HG03039 (cell line): ENCODE data around the gene NDRG2.

Experiments used
- ATAC-seq: cut with Tn5 transposase; IDR thresholded peaks from one replicate; pipeline ENCODE4 v1.9.1; 2021; ENCODE audit warnings: mild to moderate bottlenecking, moderate library complexity; ENCODE audit not compliant: unreplicated experiment

Gene NDRG2

DNA sequence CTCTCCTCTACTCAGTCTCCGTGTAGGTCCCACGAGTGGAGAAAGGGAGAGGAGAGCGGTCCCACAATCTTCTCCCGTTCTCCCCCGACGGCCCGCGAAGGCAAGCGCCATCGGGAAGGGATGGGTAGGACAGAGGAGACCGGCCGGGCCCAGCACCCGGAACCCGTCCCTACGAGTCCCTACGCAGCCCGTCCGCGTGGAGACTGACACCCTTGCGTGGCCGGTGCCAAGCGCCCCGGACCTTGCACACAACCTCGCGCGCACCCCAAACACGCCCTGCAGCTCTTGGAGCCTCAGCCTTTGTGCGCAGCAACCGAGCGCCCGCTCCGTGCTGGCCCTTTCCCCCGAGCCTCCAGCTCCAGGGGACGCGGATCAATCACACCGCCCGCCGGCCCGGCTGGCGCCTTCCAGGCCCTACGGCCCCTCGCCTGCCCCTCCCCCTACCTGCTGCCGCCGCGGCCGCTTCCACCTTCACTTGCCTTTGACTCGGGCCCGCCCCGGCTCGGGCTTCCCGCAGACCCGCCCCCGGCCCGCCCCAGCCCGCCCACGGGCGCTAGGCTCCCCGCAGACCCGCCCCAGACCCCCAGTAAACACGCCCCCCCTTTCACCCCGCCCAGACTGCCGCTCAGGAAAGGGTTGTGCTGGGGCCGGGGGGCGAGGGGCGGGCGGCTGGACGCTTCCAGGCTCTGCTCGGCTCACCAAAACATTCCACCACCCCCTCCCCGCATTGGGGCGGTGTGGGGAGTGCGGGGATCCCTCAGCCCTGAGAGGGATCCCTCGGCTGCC lies at the start of gene NDRG2:
NDRG2 (minus strand) TSS at position 477 of the 786 bp plus-strand sequence. CDS start 1,746 bp downstream, outside the sequence.
- ATAC-seq: no peak

- no peak for ATAC-seq
These were observed 49.1 kb upstream of the NDRG2 start for GRCh38 chr14:21073921-21074320.

DNA sequence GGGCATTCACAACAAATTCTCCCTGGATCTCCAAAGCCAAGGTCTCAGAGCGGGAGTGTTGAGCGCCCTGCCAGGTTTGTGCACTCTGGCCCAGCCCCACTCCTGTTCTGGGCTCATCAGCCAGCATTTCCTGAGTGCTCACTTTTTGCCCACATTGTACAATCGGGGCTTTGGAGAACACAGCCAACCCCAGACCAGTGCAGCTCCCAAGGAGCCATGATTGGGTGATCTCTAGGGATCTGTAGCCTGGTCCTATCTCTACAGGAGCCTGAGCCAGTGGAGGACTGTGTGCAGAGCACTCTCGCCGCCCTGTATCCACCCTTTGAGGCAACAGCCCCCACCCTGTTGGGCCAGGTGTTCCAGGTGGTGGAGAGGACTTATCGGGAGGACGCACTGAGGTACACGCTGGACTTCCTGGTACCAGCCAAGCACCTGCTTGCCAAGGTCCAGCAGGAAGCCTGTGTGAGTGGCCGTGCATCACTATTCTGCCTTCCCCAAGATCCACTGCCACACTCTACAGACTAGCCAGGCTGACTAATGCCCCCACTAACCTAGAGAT lies 48.0 kb upstream of the NDRG2 start:
- no peak for ATAC-seq

DNA sequence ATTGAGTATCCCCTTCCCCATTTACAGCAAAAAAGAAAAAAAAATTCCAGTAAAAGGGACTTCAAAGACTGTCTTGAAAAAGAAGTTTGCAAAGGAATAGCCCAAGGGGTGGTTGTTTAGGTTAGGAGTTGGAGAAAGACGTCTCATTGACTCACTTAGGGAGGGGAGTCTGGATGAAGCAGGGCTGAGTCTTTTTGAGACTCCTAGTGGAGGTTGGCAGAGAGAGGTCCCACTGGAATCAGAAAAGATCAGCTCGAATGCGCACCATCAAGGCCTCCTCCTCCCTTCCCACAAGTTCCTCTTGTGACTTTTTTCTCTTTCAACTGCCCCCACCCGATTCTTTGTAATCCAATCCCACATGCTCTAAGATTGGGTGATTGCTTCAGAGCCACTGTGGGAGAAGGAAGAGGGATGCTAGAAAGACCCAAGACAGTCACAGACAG lies 47.2 kb upstream of the NDRG2 start:
- ATAC-seq: no peak

DNA sequence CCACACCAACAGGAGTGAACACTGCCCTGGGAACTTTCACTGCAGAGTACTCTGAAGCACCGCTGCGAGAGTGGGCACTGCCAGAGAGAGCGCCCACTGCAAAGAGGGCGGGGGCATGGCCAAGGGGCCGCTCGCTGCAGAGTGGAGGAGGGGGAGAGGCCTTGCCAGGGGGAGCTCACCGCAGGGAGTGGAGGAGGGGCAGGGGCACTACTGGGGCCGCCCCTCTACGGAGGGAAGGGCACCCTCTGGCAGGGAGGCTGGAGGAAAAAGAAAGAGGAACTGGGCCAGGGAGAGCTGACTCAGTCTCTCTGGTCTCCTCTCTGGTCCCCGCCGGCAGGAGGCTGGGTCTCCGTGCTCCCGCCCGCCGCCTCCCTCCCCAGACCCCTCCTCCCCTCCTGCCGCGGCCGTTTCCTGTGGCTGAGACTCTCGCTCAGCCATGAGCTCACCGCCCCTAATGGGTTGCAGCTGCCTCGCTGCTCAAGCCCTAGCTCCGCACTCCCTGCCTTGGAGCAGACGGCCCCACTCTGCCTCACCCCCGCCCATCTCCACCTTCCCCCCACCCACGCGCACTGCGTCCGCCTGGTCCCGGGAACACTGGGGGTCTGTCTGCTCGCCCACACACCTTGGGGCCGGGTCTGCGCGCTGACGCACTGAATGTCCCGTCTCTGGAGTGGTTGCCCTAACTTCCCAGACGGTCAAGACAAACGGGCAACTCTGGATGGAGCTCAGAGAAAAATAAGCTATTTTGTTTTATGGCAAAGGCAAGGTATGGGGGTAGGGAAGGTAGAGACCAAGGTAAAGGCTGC lies 46.6 kb upstream of the NDRG2 start:
- ATAC-seq: peak; percentile 57

DNA sequence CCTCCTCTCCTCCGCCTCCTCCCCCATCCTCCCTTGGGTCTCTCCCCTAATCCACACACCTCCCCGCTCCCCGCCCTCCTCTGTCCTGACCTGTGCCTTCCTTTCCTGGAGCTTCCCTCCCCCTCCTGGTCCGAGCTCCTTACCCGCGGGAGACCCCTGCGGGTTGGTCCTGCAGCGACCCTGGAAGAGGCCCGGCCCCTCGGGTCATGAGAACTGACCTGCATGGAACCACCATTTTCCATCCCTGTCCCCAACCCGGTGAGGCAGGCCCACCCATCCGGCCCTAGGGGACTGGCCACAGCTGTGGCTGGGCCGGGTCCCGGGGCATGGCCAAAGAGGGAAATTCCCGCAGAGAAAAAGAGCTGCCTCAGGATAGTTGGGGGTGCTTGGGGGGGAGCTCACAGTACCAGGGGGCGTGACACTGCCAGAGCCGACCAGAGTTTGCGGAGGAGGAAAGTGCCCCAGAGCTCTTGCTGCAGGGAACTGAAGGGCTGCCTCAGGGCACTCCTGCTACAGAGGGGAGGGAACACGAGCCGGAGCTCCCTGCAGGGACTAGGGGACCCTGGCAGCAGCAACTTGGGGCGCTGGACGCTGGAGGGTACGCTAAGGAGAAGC lies 45.9 kb upstream of the NDRG2 start:
- ATAC-seq: peak; percentile 8

DNA sequence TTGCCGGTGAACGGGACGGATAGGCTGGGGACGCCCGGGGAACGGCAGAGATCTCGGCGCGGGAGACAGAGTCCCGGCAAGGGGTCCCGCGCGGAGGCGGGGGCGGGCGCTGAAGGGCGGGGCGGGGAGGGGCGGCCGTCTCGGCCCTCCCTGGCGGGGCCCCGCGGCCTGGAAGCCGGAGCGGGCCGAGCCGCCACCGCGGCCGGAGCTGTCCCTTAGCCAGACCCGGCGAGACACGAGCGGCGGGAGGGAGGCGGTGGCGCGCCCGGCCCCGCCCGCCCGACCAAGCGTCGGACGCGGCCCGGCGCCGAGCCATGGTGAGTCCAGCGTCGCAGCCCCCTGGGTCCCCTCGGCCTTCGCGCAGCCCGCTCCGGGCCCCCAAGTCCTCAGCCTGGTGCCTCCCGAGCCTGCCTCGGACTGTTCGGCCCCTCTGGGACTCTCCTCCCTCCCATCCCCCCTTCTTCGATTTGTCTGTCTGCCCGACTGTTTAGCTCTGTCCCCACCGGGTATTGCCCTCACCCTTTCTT lies 45.3 kb upstream of the NDRG2 start, which contains the start of gene ARHGEF40:
ARHGEF40 (plus strand) TSS at position 222 of the 527 bp plus-strand sequence; CDS start at position 315, 93 bp downstream.
- ATAC-seq: no peak

DNA sequence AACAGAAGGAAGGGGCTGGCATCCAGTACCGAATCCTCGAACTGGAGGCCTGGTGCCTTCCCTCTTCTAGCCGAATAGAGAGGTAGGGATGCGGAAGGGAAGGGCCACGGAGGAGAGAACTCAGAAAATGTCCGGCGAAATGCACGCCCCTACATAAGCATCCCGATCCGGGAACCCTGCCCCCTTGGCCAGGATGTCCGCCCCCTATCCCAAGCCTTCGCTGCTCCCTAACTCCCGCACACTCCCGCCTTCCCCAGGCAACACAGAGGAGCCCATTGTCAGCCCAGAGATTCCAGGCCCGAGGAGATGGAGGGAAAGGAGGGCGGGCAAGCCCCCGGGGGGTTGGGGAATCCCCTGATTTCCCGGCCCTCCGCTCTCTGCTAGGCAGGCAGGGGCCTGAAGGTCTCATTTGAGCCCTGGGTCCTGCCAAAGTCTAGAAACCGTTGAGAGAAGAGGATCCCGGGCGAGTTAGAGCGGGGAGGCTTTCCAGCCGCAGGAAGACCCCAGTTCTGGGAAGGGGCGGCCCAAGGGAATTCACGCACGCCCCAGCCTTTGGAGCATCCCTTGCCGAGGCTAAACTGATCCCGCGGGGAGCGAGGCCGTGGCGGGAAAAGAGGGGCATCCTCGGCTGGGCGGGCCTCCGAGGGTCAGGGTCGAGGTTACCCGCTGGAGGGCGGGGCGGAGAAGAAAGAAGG lies 44.7 kb upstream of the NDRG2 start:
- no peak for ATAC-seq

- ATAC-seq: no peak
These were observed 43.9 kb upstream of the NDRG2 start for GRCh38 chr14:21068521-21069387.

DNA sequence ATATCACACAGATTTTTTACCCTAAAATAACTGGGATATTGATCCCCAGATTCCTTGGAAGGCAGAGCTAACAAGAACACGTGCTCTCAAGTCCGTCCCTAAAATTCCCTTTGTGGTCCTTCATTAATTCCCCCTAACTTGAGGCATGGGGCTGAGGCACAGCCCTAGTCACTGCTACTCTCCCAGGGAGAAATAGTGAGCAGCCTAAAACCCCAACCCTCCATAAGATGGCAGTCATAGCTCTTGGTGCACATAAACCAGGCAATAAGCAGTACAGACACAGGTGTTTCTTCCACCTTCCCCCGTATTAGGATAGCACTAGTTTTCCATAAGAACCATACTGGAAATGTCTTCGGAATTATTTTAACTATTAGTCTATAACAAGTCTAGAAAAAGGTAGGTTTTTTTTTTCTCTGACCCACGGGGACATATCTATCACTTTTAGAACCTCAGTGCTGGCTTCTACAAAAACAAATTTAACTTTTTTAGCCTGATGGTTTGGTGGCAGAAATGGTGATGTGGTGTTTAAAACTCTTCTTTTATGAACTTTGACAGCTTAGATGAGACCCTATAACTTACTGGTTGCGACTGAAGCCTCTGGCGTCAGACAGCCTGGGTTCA lies 42.1 kb upstream of the NDRG2 start:
- no peak for ATAC-seq

- no peak for ATAC-seq
These were observed 38.6 kb upstream of the NDRG2 start for GRCh38 chr14:21063479-21063878.

DNA sequence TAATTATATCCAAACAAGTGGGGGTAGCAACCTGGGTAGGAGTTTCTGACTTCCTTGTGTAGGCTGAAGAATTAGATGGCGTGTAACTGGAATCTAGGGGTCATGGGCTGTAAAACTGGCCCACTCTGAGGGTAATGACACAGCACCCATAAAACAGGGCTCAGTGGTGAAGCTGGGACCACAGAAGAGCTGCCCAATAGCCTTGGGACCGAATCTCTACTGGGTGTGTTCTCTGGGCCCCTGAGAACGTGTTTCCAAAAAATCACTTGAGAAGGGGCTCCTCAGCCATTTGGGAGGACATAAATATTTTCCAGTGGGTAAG lies 36.4 kb upstream of the NDRG2 start:
- no peak for ATAC-seq

- ATAC-seq: no peak
These were observed 35.9 kb upstream of the NDRG2 start for GRCh38 chr14:21060614-21061346.

DNA sequence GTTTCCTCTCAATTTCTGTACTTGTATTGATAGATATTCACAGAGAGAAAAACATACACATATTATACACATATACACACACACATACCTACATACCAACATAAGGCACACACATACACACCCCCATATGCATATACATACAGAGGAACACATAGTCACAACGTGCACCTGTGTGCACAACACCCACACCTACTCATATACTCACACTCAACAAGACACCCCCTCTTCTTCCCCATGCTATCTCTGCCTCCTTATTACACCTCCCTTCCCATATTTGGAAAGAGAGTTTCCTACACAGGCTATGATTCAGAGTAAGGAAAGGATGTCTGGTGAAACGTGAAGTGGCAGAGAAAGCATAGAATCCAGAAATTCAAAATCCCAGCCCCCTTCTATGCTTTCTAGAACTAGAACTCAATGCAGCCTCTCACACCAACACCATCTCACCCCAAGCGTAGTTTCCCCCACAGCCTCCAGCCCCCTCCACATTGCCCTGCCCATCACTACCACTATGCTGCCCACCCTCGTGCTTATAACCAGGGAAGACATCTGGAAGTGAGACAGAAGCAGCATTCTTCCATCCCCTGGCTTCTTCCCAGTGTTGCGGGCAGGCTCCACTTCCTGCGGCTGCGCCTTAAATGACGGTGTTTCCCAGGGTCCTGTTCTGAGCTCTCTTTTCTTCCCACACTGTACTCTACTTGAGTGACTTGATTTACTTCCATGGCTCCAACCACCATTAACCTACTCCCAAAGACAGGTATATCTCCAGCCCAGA lies 35.2 kb upstream of the NDRG2 start:
- no peak for ATAC-seq

DNA sequence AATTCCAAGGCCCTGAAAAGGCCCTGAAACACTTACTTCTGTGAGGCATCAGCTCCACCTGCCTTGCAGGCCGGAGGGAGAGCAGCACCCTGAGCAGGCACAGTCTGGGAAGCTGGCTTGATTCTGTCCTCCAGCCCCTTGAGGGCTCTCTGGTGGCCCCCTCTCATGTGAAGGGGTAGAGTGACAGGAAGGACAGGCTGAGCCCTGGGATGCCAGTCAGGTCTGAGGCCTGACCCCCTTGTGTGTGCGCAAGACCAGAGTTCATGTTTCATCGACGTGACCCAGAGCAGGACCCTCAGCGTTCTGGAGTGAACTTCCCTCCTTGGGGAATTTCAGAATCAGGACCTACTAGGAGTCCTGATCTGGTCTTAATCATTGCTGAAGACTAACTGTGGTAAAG lies 34.0 kb upstream of the NDRG2 start:
- no peak for ATAC-seq

- no peak for ATAC-seq
These were observed 33.2 kb upstream of the NDRG2 start, which contains the start of gene RNASE8 for GRCh38 chr14:21057803-21058675. Gene RNASE8 (plus strand): TSS chr14:21057822. CDS start chr14:21057893, 71 bp downstream.
